HK-2 (cell line): Measurements from ENCODE around the gene SKOR1.
A peak's percentile ranks its signal among the peaks of the same experiment; 100 is the strongest.

Experiments used
- DNase-seq: peaks from one replicate; pipeline ENCODE4 v3.0.0-alpha.2; 2018; ENCODE audit not compliant: unreplicated experiment

Gene SKOR1

DNA sequence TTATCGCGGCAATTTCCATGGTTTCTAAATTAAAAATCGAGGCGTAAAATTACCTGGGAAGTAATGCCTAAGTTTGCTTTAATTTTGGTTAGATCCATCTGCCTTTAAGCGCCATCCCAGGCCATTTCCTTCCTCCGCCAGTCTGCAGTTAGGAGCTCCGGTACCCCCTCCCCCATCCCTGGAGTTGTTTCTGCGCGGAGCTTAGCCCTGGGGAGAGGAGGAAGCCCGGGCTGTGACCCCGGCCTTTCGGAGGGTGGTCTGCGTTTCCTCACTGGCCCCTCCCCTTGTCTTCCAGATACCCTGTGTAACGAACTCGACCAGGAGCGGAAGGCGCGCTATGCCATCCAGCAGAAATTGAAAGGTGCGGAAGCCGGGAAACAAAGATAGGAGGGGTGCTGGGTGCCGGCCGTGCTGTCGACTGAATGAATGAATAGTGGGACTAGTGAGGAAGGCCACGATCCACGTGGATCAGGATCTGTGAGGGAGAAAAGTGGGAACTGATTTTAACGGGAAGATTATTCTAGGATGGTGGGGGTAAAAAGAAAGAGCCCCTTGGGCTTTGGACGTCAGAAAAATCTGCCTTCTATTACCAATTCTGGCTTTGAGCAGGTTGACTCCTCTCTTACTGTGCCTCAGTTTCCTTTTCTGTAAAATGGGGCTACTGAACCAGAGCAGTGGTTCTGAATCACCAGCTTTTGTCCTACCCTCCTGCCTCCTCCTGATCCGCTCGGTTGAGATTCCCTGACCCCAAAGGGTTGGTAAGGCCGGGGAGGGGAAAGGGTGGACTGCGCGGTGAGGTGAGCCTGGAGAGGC lies 7.8 kb downstream of the SKOR1 start:
- DNase-seq, result no peak

- DNase-seq, result no peak
Observed at GRCh38 chr15:67833710-67834511, 8.6 kb downstream of the SKOR1 start.

- DNase-seq, result no peak
Observed at GRCh38 chr15:67834581-67835296, 9.4 kb downstream of the SKOR1 start.

GRCh38 chr15:67835297-67836133 lies 10.2 kb downstream of the SKOR1 start:
- no peak for DNase-seq

- no peak for DNase-seq
Observed at GRCh38 chr15:67836134-67836455, 10.8 kb downstream of the SKOR1 start.

GRCh38 chr15:67836477-67836876 lies 11.2 kb downstream of the SKOR1 start:
- no peak for DNase-seq

DNA sequence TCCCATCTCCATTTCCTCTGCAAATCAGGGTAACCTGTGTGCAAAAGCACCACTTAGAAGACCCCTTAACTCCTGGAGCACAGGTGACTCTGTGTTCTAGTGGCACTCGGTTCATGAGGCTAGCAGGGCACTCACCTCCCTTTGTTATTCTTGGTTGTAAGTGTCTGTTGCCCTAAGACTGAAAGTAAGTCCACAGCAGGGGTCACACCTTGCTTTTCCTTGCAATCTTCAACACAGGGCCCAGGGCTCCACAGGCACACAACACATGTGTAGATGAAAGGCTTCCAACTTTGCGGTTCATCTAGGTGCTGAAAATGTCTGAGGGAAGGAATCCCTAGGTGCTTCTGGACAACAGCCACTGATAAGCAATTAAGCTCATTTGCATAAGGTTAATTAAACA lies 11.6 kb downstream of the SKOR1 start:
- DNase-seq, result no peak

GRCh38 chr15:67838789-67839332 lies 13.6 kb downstream of the SKOR1 start:
- DNase-seq, result peak; percentile 63

DNA sequence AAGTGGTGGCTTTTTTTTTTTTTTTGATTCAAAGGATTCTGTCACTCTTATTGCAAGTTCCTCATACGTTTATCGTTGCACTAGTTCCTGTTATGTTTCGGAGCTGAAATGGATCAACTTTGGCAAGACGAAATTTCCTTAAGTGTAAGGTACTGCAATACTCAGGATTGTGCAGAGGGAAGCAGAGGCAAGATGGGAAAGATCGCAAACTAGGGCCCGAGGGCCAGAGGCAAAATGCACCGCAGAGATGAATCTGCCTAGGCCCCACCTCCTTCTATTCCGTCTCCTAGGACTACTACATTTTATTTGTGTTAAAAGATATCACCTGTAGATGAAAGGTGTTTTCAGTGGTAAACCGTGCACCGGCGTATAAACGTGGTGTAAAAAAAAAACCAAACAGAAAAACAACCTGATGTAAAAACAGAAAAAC lies 14.2 kb downstream of the SKOR1 start:
- DNase-seq, result no peak

GRCh38 chr15:67839929-67840748 lies 14.8 kb downstream of the SKOR1 start, which contains the start of gene RNU6-1:
TSS of gene RNU6-1 (minus strand) at chr15:67840045.
- peak; percentile 82 for DNase-seq

GRCh38 chr15:67840749-67841512 lies 15.6 kb downstream of the SKOR1 start:
- DNase-seq, result no peak

GRCh38 chr15:67841513-67841762 lies 16.1 kb downstream of the SKOR1 start:
- DNase-seq, result no peak

DNA sequence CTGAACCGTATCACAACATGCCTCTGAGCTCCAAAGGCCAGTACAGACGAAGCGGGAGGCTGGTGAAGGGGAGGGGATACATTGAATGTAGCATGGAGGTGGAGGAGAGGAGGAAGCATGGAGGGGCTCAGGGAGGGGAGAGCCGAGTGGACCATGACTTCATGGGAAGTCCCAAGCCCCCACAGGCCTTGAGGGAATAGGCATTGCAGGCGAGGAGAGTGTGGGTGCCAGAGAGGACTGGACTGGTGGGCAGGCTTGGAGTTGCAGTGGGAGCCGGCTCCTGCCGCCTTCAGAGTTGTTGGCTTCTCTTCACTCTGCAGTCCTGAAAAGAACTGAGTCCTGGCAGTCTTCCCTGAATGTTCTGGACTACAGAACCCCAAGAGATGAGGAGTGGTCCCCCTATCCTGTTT lies 17.8 kb downstream of the SKOR1 start:
- no peak for DNase-seq

- no peak for DNase-seq
Observed at GRCh38 chr15:67843571-67844387, 18.5 kb downstream of the SKOR1 start.

GRCh38 chr15:67845974-67846373 lies 20.7 kb downstream of the SKOR1 start:
- DNase-seq, result no peak

GRCh38 chr15:67849538-67849937 lies 24.2 kb downstream of the SKOR1 start:
- no peak for DNase-seq

DNA sequence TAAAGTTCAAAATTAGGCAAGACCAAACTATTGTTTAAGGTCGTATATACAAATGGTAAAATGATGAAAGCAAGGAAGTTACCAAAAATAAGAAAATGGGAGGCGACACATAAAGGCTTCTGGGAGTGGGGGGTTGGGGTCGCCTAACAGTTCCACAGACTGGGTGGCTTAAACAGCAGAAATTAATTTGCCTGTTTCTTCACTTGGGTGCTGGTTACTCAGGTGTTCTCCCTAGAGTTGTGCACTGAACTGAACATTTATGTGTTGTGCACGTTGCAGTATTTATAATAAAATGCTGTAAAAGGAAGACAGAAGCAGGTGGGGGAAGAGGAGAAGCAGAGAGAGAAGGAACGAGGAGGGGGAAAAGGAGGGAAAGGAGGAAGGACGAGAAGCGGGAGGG lies 25.0 kb downstream of the SKOR1 start:
- no peak for DNase-seq

GRCh38 chr15:67850994-67851571 lies 25.8 kb downstream of the SKOR1 start:
- no peak for DNase-seq

DNA sequence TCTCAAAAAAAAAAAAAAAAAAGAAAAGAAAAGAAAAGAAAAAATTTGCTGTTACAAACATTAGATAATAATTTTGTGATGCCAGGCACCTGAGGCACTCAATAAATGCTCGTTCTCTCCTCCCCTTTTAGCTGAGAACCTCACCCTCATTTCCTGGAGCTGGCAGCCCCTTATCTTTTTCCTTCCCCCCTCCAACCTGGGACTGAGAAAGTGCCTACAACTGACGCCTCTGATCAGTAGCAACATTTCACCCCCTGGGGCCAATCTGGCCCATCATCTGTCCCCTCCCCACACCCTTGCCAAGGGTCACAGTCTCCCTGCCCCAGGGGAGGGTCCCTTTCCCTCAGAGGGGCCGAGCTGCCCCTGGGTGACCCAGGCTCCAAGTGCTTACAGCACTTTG lies 27.1 kb downstream of the SKOR1 start:
- no peak for DNase-seq
